Vagina (tissue), 2 donors: Measurements from ENCODE around the gene SOCS1.

Source experiments
- CTCF ChIP-seq, 3 experiments: fragments of 450-650 bp in 2 of 3; fragments of 200-600 bp in 1 of 3; sonication (generic) in 1 of 3; IDR thresholded peaks; one replicate each; pipeline ENCODE4 v1.5.1; 2017 to 2019; ENCODE audit warnings: antibody characterized with exemption in 3 of 3, mild to moderate bottlenecking in 2 of 3, moderate library complexity in 2 of 3
- POLR2A ChIP-seq, 2 donors: fragments of 450-650 bp; IDR thresholded peaks; one replicate each; pipeline ENCODE4 v1.6.1; 2017; ENCODE audit warnings: antibody characterized with exemption in 2 of 2, mild to moderate bottlenecking in 2 of 2, moderate library complexity in 2 of 2
- POLR2AphosphoS5 ChIP-seq, 2 donors: sonication (generic); formaldehyde crosslinking; IDR thresholded peaks; one replicate each; pipeline ENCODE4 v1.9.0; 2017; ENCODE audit warnings: antibody characterized with exemption in 2 of 2, mild to moderate bottlenecking in 2 of 2, low read depth in 1 of 2; ENCODE audit not compliant: insufficient read depth in 1 of 2

DNA sequence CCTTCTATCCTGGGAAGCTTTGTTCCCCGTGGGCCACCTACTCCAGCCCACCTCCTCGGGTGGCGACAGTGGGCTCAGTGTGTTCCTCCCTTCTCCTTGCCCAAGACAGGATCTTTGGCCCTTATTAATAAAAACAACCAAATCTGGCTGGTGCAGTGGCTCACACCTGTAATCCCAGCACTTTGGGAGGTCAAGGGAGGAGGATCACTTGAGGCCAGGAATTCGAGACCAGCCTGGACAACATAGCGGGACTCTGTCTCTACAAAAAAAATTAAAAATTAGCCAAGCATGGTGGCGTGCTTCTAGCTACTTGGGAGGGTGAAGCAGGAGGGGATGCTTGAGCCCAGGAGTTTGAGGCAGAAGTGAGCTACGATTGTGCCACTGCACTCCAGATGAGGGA, 42.2 kb downstream of the SOCS1 start:
- TF ChIP-seq CTCF (IDR thresholded peaks at IDR 0.05): no peak
- TF ChIP-seq POLR2A (IDR thresholded peaks at IDR 0.05): no peak
- no peak for TF ChIP-seq POLR2AphosphoS5 (IDR thresholded peaks at IDR 0.05; ENCODE audit: insufficient read depth in 1 of 2, low read depth in 1 of 2)
